Hepatocyte (in vitro differentiated cells): ENCODE results near the gene GDPD3. TPM values are rescaled to one million over a fixed set of nuclear protein-coding genes. Genes with fewer than 3 reads are reported as not detected.

Source experiments
- DNase-seq: peaks from one replicate; pipeline ENCODE4 v3.0.0-alpha.2; 2016; ENCODE audit warnings: low spot score
- H2AFZ ChIP-seq: fragments of 200-600 bp; sonication (generic); 2 replicates; pipeline ENCODE4 v1.6.0; 2016; ENCODE audit warnings: antibody characterized with exemption, mild to moderate bottlenecking
- H3K27ac ChIP-seq: fragments of 200-600 bp; sonication (generic); 2 replicates; pipeline ENCODE4 v1.5.1; 2016; ENCODE audit warnings: mild to moderate bottlenecking
- H3K27me3 ChIP-seq: fragments of 200-600 bp; sonication (generic); 2 replicates; pipeline ENCODE4 v1.6.1; 2016
- H3K36me3 ChIP-seq: fragments of 200-600 bp; sonication (generic); replicated peaks from 2 replicates; pipeline ENCODE4 v1.5.1; 2016; ENCODE audit warnings: low read depth; ENCODE audit not compliant: insufficient read depth
- H3K4me1 ChIP-seq: fragments of 200-600 bp; sonication (generic); 2 replicates; pipeline ENCODE4 v1.5.1; 2016; ENCODE audit warnings: mild to moderate bottlenecking, moderate library complexity; ENCODE audit not compliant: insufficient read depth
- H3K4me2 ChIP-seq: fragments of 200-600 bp; sonication (generic); 2 replicates; pipeline ENCODE4 v1.6.0; 2016
- H3K4me3 ChIP-seq: fragments of 200-600 bp; sonication (generic); 2 replicates; pipeline ENCODE4 v1.5.1; 2016; ENCODE audit warnings: mild to moderate bottlenecking
- H3K79me2 ChIP-seq: fragments of 200-600 bp; sonication (generic); 2 replicates; pipeline ENCODE4 v1.6.0; 2017; ENCODE audit warnings: mild to moderate bottlenecking
- H3K9me2 ChIP-seq: fragments of 200-600 bp; sonication (generic); replicated peaks from 2 replicates; pipeline ENCODE4 v1.6.0; 2017; ENCODE audit warnings: mild to moderate bottlenecking; ENCODE audit not compliant: insufficient read depth
- H3K9me3 ChIP-seq: fragments of 200-600 bp; sonication (generic); 2 replicates; pipeline ENCODE4 v1.5.1; 2016; ENCODE audit warnings: low read depth, mild to moderate bottlenecking
- H4K20me1 ChIP-seq: fragments of 200-600 bp; sonication (generic); 2 replicates; pipeline ENCODE4 v1.6.0; 2016; ENCODE audit warnings: mild to moderate bottlenecking; ENCODE audit not compliant: insufficient read depth, poor library complexity, severe bottlenecking
- EZH2 ChIP-seq: fragments of 200-600 bp; sonication (generic); IDR thresholded peaks from 2 replicates; pipeline ENCODE4 v1.6.1; 2016; ENCODE audit warnings: antibody characterized with exemption, mild to moderate bottlenecking, borderline replicate concordance
- EZH2phosphoT487 ChIP-seq: fragments of 200-600 bp; sonication (generic); IDR thresholded peaks from one replicate; pipeline ENCODE4 v1.6.1; 2018; ENCODE audit warnings: antibody characterized with exemption, mild to moderate bottlenecking, low read depth, moderate library complexity; ENCODE audit not compliant: unreplicated experiment, severe bottlenecking
- WGBS: methylation state at CpG from one replicate; pipeline ENCODE4 v1.1.6; 2016; ENCODE audit warnings: low lambda C conversion rate; ENCODE audit errors: missing lambda C conversion rate; 5-methylcytosine and 5-hydroxymethylcytosine counted together
- polyA plus RNA-seq: library from polyadenylated mRNA; unstranded; fragments of >200 nt; fragmentation: Nextera tagmentation; extraction: Ambion mirVana; gene quantifications from 2 replicates; pipeline ENCODE4 v1.2.1, GENCODE V29; 2016
- total RNA-seq: library from RNA; depleted of rRNA; stranded (reverse); fragments of >200 nt; gene quantifications from 2 replicates; pipeline ENCODE4 v1.2.3, GENCODE V29; 2014
- TF ChIP-seq, protein P1 (sequence below): fragments of 200-600 bp; sonication (generic); IDR thresholded peaks from 2 replicates; pipeline ENCODE4 v1.5.1; 2016; ENCODE audit warnings: antibody characterized with exemption, mild to moderate bottlenecking; ENCODE audit not compliant: poor library complexity

The GDPD3 gene
- total and polyA plus RNA-seq, 2 experiments from 2014 or later, result 0.67 to 5.4 TPM

DNA sequence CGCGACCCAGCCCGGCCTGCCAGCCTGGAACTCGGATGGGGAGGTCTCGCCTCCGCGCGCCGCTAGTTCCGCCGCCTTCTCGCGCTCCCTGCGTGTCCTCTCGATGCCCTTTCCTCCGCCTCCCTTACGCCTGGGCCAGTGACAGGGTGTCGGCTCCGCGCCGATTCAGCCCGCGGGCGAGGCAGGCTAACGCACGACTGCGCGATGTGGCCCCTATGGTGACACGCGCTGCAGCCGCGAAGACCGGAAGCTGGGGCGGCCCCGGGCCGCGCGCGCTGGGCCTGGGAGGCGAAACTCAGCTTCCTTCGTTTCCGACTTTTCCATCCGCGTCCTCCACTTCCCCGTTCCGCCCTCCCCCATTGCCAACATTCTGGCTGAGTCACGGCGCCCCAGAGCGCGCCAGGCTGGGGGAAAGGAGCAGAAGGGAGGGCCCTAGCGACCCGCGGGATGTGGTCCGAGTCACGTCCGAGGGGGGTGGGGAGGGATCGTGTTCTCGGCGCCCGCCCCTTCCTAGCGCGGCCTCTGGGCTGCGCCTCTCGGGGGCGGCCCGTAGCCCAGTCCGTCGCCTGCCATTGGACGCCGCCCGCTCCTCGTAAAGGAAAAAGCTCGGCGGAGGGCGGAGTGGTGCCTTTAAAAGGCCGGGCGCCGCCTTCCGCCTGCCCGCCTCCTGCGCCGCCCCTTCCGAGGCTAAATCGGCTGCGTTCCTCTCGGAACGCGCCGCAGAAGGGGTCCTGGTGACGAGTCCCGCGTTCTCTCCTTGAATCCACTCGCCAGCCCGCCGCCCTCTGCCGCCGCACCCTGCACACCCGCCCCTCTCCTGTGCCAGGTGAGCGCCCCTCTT lies 48.0 kb downstream of the GDPD3 start, which contains the start of gene ALDOA:
TSS of gene ALDOA (plus strand) at position 659 of the 841 bp plus-strand sequence. CDS start 1,138 bp downstream, outside the sequence.
- peaks cover 47% of the 10 kb centered on the region for H3K79me2 ChIP-seq
- peak within 1 kb of the TSS; percentile 45 for H2AFZ ChIP-seq
- H3K9me3 ChIP-seq, result no peaks in the 10 kb centered on the region
- peak within 1 kb of the TSS; percentile 86 for H3K4me3 ChIP-seq
- H4K20me1 ChIP-seq, result peaks cover 15% of the 10 kb centered on the region
- peak within 1 kb of the TSS; percentile 94 for H3K4me2 ChIP-seq
- peaks cover 28% of the 10 kb centered on the region for H3K4me1 ChIP-seq
- no peaks in the 10 kb centered on the region for H3K27me3 ChIP-seq
- peak within 1 kb of the TSS; percentile 98 for H3K27ac ChIP-seq
- TF ChIP-seq EZH2phosphoT487, result no peak
- TF ChIP-seq, protein P1, sequence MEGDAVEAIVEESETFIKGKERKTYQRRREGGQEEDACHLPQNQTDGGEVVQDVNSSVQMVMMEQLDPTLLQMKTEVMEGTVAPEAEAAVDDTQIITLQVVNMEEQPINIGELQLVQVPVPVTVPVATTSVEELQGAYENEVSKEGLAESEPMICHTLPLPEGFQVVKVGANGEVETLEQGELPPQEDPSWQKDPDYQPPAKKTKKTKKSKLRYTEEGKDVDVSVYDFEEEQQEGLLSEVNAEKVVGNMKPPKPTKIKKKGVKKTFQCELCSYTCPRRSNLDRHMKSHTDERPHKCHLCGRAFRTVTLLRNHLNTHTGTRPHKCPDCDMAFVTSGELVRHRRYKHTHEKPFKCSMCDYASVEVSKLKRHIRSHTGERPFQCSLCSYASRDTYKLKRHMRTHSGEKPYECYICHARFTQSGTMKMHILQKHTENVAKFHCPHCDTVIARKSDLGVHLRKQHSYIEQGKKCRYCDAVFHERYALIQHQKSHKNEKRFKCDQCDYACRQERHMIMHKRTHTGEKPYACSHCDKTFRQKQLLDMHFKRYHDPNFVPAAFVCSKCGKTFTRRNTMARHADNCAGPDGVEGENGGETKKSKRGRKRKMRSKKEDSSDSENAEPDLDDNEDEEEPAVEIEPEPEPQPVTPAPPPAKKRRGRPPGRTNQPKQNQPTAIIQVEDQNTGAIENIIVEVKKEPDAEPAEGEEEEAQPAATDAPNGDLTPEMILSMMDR, result no peak
- no peak for TF ChIP-seq EZH2
- 1% methylated on average over 52 of the region's 99 CpGs for whole genome bisulfite sequencing
- H3K36me3 ChIP-seq, result no peaks in the 10 kb centered on the region
- H3K9me2 ChIP-seq, result no peaks in the 10 kb centered on the region
- peak; percentile 99 for DNase-seq

GRCh38 chr16:30064729-30065101 lies 48.6 kb downstream of the GDPD3 start:
- no peak for TF ChIP-seq EZH2phosphoT487
- TF ChIP-seq, protein P1, result no peak
- TF ChIP-seq EZH2, result no peak
- Histone ChIP-seq H3K79me2 (peaks cover 44% of the 10 kb centered on the region), H3K4me1 (peaks cover 28% of the 10 kb centered on the region), H3K4me2 (peak overlapping the region; percentile 94), H4K20me1 (peaks cover 15% of the 10 kb centered on the region), H3K27ac (peak overlapping the region; percentile 98), H3K9me2 (no peaks in the 10 kb centered on the region), H2AFZ (peak overlapping the region; percentile 45), H3K4me3 (peak overlapping the region; percentile 46), H3K9me3 (no peaks in the 10 kb centered on the region), H3K27me3 (no peaks in the 10 kb centered on the region), H3K36me3 (no peaks in the 10 kb centered on the region)
- WGBS, result 2% methylated on average over 20 of the region's 25 CpGs
- DNase-seq, result no peak

DNA sequence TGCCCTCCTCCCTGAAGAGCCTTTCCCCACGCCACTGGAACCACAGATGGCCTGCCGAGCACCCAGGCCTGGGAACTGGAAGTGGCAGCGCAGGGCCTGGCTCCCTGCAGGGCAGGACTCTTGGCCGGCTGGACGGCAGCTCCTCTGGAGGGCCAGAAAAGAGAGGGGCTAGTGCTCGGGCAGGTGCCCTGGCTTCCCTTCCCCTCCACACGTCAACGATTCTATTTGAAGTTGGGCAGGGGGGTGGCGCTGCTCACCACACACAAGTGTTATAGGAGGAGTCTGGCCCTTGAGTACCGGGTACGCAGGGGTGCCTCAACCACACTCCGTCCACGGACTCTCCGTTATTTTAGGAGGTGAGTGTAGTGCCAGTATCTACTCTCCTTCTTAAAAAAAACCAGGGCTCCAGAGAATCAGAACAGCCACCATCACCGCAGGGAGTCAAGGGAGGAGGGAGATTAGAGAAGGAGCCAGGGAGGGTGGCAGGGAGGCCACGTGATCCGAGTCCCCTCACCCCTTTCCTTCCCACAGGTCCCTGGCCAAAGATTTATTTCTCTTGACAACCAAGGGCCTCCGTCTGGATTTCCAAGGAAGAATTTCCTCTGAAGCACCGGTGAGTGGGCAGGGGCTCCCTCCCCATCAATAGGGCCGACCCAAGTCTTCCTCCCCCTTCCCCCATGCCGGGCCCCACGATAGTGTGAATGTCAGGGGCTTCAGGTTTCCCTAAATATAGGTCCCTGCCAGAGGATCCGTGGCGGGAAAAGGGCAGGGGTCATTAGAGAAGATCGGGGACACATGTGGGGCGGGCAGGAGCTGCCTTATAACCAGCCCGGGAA lies 49.2 kb downstream of the GDPD3 start:
- Histone ChIP-seq H3K4me1 (peaks cover 28% of the 10 kb centered on the region), H4K20me1 (peaks cover 15% of the 10 kb centered on the region), H3K4me3 (peak overlapping the region; percentile 46), H3K4me2 (peak overlapping the region; percentile 94), H2AFZ (peak overlapping the region; percentile 45), H3K9me2 (no peaks in the 10 kb centered on the region), H3K9me3 (no peaks in the 10 kb centered on the region), H3K79me2 (peaks cover 38% of the 10 kb centered on the region), H3K36me3 (no peaks in the 10 kb centered on the region), H3K27ac (peak overlapping the region; percentile 98), H3K27me3 (no peaks in the 10 kb centered on the region)
- 16% methylated on average over 26 of the region's 27 CpGs for WGBS
- peak; percentile 64 for DNase-seq
- TF ChIP-seq EZH2phosphoT487 (no peak), EZH2 (no peak)
- TF ChIP-seq, protein P1, result peak; percentile 31
